ENCODE measurements around the gene PCDHB13. TPM values are rescaled to one million over a fixed set of nuclear protein-coding genes. Genes with fewer than 3 reads are reported as not detected.
"Not testable (repeated sequence)": the region's sequence is repeated elsewhere in the genome, so short reads cannot be mapped to it uniquely, and the experiment has no call there.

PCDHB13 gene
- total RNA-seq, 1 donor from 2014 or later = 2.8 TPM

GRCh38 chr5:141201126-141201525, 12.6 kb upstream of the PCDHB13 start:
- not testable (repeated sequence) for DNase-seq (ENCODE audit: low spot score)

GRCh38 chr5:141201646-141202045, 12.1 kb upstream of the PCDHB13 start:
- DNase-seq (ENCODE audit: low spot score) = not testable (repeated sequence)

GRCh38 chr5:141208478-141208877, 5.2 kb upstream of the PCDHB13 start, which contains the start of gene PCDHB12:
Gene PCDHB12, plus strand, starts transcription at chr5:141208719. Its CDS starts 189 bp downstream, at chr5:141208908.
- no peak for DNase-seq (ENCODE audit: low spot score)

- DNase-seq (ENCODE audit: low spot score) = not testable (repeated sequence)
These were observed 3.4 kb upstream of the PCDHB13 start for GRCh38 chr5:141210281-141210680.

- DNase-seq (ENCODE audit: low spot score) = not testable (repeated sequence)
These were observed 2.9 kb upstream of the PCDHB13 start for GRCh38 chr5:141210849-141211248.

GRCh38 chr5:141214583-141214982, 864 bp downstream of the PCDHB13 start:
- not testable (repeated sequence) for DNase-seq (ENCODE audit: low spot score)

GRCh38 chr5:141215504-141215903, 1.8 kb downstream of the PCDHB13 start:
- DNase-seq (ENCODE audit: low spot score) = not testable (repeated sequence)

- not testable (repeated sequence) for DNase-seq (ENCODE audit: low spot score)
These were observed 2.3 kb downstream of the PCDHB13 start for GRCh38 chr5:141216035-141216434.

DNA sequence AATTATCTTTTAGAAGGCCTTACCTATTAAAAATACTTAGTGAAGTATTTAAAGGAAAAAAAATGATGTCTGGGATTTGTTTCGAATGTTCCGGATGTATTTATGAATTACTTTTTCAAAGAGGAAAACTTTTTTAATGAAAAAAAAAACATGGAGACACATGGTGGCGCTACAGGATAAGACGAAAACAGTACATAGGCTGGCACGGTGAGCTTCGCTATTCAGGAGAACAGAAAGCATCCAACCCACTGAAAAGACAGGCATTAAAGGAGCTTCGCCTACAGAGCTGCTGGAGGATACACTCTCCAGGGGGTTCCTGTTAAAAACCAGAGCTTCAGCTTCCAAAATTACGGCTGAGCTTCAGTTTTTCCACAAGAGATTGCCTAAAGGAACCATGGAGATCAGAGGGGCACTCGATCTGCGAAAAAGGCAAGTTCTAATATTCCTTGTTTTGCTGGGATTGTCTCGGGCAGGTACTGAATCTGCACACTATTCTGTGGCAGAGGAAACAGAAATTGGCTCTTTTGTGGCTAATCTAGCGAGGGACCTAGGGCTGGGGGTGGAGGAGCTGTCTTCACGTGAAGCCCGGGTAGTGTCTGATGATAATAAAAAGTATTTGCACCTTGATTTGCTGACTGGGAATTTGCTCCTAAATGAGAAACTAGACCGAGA, 9.5 kb downstream of the PCDHB13 start, which contains the start of gene PCDHB14:
TSS of gene PCDHB14 (plus strand) at position 232 of the 672 bp plus-strand sequence. CDS start at position 395, 163 bp downstream.
- no peak for DNase-seq (ENCODE audit: low spot score)

DNA sequence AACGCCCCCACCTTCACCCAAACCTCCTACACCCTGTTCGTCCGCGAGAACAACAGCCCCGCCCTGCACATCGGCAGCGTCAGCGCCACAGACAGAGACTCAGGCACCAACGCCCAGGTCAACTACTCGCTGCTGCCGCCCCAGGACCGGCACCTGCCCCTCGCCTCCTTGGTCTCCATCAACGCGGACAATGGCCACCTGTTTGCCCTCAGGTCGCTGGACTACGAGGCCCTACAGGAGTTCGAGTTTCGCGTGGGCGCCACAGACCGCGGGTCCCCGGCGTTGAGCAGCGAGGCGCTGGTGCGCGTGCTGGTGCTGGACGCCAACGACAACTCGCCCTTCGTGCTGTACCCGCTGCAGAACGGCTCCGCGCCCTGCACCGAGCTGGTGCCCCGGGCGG, 11.1 kb downstream of the PCDHB13 start:
- DNase-seq (ENCODE audit: low spot score) = not testable (repeated sequence)

DNA sequence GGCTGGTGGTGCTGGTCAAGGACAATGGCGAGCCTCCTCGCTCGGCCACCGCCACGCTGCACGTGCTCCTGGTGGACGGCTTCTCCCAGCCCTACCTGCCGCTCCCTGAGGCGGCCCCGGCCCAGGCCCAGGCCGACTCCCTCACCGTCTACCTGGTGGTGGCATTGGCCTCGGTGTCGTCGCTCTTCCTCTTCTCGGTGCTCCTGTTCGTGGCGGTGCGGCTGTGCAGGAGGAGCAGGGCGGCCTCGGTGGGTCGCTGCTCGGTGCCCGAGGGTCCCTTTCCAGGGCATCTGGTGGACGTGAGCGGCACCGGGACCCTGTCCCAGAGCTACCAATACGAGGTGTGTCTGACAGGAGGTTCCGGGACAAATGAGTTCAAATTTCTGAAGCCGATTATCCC, 11.7 kb downstream of the PCDHB13 start:
- DNase-seq (ENCODE audit: low spot score) = not testable (repeated sequence)

DNA sequence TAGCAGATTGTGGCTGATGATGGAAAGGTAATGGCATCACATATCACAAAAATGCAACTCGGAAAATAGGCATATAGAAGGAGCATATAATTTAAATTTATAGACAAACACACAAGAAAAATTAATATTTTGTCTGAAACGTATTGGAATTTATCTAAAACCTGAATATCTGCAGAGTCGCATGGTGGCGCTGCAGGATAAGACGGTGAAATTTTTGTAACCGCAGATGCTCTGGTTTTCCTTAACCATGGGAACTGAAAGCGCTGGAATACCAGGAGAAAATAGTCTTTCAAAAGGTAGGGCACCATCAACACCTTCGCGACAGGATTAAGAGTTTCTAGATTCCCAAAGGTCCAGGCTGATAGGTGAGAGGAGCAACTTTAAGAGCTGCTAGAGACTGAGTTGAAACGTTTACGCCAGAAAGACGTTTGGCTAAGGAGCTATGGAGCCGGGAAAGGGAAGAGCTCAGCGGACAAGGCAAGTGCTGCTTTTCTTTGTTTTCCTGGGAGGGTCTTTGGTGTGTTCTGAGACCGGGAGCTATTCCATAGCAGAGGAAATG, 20.5 kb downstream of the PCDHB13 start:
- no peak for DNase-seq (ENCODE audit: low spot score)

- not testable (repeated sequence) for DNase-seq (ENCODE audit: low spot score)
These were observed 22.2 kb downstream of the PCDHB13 start for GRCh38 chr5:141235922-141236321.

DNA sequence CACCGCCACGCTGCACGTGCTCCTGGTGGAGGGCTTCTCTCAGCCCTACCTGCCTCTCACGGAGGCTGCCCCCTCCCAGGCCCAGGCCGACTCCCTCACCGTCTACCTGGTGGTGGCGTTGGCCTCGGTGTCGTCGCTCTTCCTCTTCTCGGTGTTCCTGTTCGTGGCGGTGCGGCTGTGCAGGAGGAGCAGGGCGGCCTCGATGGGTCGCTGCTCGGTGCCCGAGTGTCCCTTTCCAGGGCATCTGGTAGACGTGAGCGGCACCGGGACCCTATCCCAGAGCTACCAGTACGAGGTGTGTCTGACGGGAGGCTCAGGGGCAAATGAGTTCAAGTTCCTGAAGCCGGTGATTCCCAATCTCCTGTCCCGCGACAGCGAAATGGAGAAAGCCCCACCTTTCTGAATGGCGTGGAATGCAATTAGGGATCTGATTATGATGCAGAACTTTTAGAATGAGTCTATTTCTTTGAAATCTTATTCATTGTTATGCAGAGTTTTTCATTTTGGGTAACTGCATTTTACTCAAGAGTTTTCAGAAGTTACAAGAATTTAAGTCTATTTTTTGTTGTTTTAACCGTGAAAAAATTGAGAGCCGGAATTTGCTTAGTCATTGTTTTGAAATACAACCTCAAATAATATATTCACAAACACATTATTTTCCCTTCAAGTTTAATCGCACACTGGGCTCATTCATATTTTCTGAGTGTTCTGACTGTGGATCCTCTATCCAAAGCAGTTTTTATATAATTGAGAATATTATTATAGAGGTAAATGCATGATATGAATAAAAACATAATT, 23.0 kb downstream of the PCDHB13 start:
- DNase-seq (ENCODE audit: low spot score) = no peak

GRCh38 chr5:141241496-141241895, 27.8 kb downstream of the PCDHB13 start:
- no peak for DNase-seq (ENCODE audit: low spot score)

DNA sequence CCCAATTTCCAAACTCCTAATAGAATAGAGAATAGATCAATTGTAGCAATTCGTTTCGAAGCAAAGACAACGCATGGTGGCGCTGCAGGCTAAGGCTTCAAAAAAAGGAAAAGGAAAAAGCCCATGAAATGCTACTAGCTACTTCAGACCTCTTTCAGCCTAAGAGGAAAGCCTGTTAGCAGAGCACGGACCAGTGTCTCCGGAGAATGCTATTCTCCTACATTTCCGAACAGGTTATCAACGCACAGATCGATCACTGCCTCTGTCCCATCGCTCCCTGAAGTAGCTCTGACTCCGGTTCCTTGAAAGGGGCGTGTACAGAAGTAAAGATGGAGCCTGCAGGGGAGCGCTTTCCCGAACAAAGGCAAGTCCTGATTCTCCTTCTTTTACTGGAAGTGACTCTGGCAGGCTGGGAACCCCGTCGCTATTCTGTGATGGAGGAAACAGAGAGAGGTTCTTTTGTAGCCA, 31.6 kb downstream of the PCDHB13 start, which contains the start of gene PCDHB15:
TSS of gene PCDHB15 (plus strand) at position 146 of the 468 bp plus-strand sequence. CDS start at position 330, 184 bp downstream.
- DNase-seq (ENCODE audit: low spot score) = no peak

GRCh38 chr5:141246971-141247370, 33.3 kb downstream of the PCDHB13 start:
- DNase-seq (ENCODE audit: low spot score) = not testable (repeated sequence)

DNA sequence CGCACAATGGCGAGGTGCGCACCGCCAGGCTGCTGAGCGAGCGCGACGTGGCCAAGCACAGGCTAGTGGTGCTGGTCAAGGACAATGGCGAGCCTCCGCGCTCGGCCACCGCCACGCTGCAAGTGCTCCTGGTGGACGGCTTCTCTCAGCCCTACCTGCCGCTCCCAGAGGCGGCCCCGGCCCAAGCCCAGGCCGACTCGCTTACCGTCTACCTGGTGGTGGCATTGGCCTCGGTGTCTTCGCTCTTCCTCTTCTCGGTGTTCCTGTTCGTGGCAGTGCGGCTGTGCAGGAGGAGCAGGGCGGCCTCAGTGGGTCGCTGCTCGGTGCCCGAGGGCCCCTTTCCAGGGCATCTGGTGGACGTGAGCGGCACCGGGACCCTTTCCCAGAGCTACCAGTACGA, 33.7 kb downstream of the PCDHB13 start:
- not testable (repeated sequence) for DNase-seq (ENCODE audit: low spot score)

DNA sequence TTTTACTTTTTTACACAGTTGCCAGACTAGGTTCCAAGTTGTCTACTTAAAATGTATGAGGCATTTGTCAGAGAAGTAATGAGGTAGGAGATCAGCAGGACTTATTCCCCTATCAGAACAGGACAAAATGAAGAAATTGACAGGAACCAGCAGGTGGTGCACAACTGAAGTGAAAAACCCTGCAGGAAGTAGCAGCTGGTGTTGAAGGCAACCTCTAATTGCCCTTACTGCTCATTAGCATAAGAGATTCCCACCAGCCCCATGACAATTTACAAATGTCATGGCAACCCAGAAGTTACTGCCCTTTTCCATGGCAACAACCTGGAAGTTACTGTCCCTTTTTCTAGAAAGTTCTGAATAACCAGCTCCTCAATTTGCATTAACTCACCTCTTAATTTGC, 36.9 kb downstream of the PCDHB13 start:
- no peak for DNase-seq (ENCODE audit: low spot score)

GRCh38 chr5:141258464-141258863, 44.7 kb downstream of the PCDHB13 start:
- DNase-seq (ENCODE audit: low spot score) = no peak

GRCh38 chr5:141258948-141259347, 45.2 kb downstream of the PCDHB13 start:
- no peak for DNase-seq (ENCODE audit: low spot score)

Data from mesenteric fat pad (tissue), 1 donor.